ENCODE results near the gene ECT2L.

The ECT2L gene

DNA sequence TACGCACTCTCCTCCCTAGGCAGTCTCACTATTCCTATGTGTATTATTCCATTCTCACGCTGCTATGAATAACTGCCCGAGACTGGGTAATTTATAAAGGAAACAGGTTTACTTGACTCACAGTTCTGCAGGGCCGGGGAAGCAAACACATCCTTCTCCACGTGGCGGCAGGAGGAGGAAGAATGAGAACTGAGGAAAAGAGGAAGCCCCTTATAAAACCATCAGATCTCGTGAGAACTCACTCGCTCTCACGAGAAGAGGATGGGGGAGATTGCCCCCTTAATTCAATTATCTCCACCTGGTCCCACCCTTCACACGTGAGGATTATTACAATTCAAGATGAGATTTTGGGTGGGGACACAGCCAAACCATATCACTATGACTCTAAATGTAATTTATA lies 61.9 kb downstream of the ECT2L start:
- Mint-ChIP-seq H3K4me3 (no peak overlapping the region), H3K4me1 (peaks cover 5 to 7% of the 10 kb centered on the region in 2 donors), H3K27me3 (peaks cover 5 to 6% of the 10 kb centered on the region in 2 donors), H3K9me3 (peaks cover 2 to 4% of the 10 kb centered on the region in 2 donors), H3K36me3 (no peaks in the 10 kb centered on the region), H3K27ac (no peak overlapping the region)
- ATAC-seq (replicated peaks) (no peak), DNase-seq (no peak)

DNA sequence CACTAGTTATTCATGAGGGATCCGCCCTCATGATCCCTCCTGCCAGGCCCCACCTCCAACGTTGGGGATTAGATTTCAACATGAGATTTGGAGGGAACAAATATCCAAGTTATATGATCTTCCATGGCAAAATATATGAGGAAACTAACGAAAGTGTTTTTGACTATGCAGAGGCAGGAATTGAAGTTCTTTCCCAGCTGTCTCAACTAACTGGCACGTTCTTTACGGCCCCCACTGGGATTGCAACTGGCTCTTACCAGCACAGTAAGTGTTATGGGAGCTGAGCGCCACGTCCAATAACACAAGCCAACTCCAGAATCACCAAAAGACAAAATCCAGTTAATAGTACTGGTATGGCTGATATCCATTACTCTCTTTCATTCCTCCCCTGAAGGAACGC lies 66.6 kb downstream of the ECT2L start:
- H3K4me3 Mint-ChIP-seq: no peak overlapping the region
- H3K36me3 Mint-ChIP-seq: no peaks in the 10 kb centered on the region
- H3K27ac Mint-ChIP-seq: no peak overlapping the region
- H3K4me1 Mint-ChIP-seq: peaks cover 5 to 6% of the 10 kb centered on the region in 2 donors
- H3K27me3 Mint-ChIP-seq: peaks cover 0 to 4% of the 10 kb centered on the region in 2 donors
- no peak for DNase-seq
- H3K9me3 Mint-ChIP-seq: peaks cover 0 to 2% of the 10 kb centered on the region in 2 donors
- no peak for ATAC-seq (replicated peaks)

DNA sequence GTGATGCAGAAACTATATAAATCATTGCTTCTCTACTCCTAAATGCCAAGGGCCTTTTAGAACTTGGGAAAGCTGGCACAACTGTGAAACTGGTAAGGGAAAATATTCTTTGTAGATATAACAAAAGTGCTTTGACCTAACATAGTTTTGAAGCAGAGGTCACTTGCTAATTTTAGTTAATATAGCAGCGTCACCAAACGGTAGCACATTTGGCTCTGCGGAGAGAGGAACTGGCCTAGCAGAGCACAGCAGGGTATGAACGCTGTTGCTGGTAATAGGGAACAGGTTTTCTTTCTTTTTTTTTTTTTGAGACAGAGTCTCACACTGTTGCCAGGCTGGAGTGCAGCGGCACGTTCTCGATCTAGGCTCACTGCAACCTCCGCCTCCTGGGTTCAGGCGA lies 67.4 kb downstream of the ECT2L start:
- Mint-ChIP-seq H3K27ac (peak overlapping the region; percentile 51), H3K4me3 (no peak overlapping the region), H3K4me1 (peaks cover 5 to 8% of the 10 kb centered on the region in 2 donors), H3K9me3 (peaks cover 0 to 2% of the 10 kb centered on the region in 2 donors), H3K36me3 (no peaks in the 10 kb centered on the region), H3K27me3 (no peaks in the 10 kb centered on the region)
- DNase-seq (no peak), ATAC-seq (replicated peaks) (peak; percentile 31 to 63)

DNA sequence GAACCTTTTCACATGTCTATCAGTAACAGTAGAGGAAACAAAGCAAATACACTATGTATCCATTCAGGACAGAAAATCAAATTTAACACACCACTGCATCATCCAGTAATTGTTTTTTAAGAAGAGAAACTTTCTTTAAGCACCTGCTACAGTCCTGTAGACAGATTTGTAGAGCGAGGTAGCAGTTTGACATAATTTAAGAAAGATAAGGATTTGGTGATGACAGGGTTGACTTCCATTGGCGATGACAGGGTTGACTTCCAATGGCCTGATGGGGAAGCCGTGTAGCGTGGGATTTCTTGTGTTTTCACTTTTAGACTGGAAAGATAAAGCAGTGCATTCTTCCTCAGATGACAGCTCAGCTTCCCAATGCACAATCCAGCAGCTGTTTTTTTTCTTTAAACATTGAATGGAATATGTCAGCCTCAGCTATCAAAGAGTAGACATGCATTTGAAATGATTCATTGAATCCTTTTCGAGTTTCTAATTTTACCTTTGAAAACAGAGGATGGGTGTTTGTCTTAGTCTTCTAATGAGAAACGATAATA lies 68.5 kb downstream of the ECT2L start:
- Mint-ChIP-seq H3K4me1 (peaks cover 13 to 19% of the 10 kb centered on the region in 2 donors), H3K36me3 (no peaks in the 10 kb centered on the region), H3K4me3 (no peak overlapping the region), H3K27me3 (no peaks in the 10 kb centered on the region), H3K27ac (no peak overlapping the region), H3K9me3 (peaks cover 0 to 2% of the 10 kb centered on the region in 2 donors)
- DNase-seq (no peak), ATAC-seq (replicated peaks) (no peak)

DNA sequence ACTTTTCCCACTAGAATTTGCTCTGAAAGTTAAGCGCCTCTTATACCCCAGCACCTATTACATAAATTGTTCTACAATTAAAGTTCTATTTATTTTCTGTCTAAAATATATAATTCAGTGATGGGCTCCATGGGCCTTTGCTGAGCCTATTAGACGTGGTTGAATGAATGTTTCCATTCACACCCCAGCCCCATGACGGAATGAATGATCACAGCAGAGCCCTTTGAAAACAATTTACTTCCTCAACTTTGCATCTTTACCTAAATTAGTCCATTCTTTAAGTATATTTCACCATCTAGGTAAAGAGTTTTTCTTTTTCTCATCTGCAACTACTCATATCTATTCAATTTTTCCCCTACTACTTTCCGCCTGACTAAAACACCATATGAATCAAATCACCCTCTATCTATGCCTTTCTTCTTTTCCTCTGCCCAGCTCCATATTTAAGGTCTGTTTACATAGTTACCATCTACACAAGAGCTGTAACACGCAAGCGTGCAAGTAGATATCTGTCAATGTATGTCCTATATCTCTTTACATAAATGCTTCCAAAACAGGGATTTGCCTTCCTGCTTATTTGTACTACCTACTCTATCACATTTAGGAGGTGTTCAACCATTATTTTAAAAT lies 69.7 kb downstream of the ECT2L start:
- no peak for DNase-seq
- H3K36me3 Mint-ChIP-seq: no peaks in the 10 kb centered on the region
- H3K4me1 Mint-ChIP-seq: peaks cover 16 to 31% of the 10 kb centered on the region in 2 donors
- no peak overlapping the region for H3K4me3 Mint-ChIP-seq
- ATAC-seq (replicated peaks): peak; percentile 57 to 68
- H3K9me3 Mint-ChIP-seq: peaks cover 0 to 2% of the 10 kb centered on the region in 2 donors
- no peaks in the 10 kb centered on the region for H3K27me3 Mint-ChIP-seq
- peak overlapping the region; percentile 45 for H3K27ac Mint-ChIP-seq

DNA sequence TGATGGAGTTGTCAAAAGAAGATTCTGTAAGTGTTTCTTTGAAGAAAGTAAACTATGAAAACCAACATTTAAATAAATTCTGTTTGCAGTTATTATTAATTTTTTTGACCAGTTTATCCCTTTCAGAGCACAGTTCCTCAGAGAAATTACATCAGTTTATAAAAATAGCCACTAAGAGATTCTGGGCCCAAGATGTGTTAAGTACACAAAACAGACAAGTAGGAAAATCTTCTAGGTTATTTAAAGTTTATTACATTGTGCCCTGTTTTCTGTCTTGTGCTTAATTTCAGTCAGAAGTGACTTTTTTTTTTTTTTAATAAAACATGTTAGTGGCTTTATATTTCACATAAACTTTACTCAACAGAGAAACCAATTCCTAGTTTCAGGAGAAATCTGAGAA lies 72.3 kb downstream of the ECT2L start:
- Mint-ChIP-seq H3K9me3 (no peaks in the 10 kb centered on the region), H3K36me3 (no peaks in the 10 kb centered on the region), H3K4me3 (no peak overlapping the region), H3K4me1 (peaks cover 16 to 33% of the 10 kb centered on the region in 2 donors), H3K27ac (no peak overlapping the region), H3K27me3 (no peaks in the 10 kb centered on the region)
- no peak for ATAC-seq (replicated peaks)
- DNase-seq: no peak

DNA sequence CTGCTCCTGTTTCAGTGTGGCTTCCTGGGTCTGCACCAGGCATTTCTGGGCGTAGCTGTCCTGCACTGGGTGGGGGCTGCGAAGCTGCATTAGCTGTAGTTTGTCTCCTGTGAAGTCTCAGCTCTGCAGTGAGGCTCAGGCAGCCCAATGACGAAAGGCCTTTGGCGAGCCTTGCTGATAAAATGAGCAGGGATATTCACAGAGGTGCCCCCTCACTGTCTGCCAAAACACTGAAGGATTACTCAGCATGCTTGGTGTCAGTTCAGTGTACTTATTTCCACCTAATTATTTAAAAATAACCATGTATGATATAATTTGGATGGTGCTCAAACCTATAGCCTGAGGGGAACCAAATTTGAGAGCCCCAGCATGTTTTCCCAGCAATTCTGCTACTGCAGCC lies 73.5 kb downstream of the ECT2L start:
- Mint-ChIP-seq H3K27ac (no peak overlapping the region), H3K36me3 (no peaks in the 10 kb centered on the region), H3K4me3 (no peak overlapping the region), H3K27me3 (no peaks in the 10 kb centered on the region), H3K9me3 (no peaks in the 10 kb centered on the region), H3K4me1 (peaks cover 16 to 33% of the 10 kb centered on the region in 2 donors)
- DNase-seq (no peak), ATAC-seq (replicated peaks) (no peak)

DNA sequence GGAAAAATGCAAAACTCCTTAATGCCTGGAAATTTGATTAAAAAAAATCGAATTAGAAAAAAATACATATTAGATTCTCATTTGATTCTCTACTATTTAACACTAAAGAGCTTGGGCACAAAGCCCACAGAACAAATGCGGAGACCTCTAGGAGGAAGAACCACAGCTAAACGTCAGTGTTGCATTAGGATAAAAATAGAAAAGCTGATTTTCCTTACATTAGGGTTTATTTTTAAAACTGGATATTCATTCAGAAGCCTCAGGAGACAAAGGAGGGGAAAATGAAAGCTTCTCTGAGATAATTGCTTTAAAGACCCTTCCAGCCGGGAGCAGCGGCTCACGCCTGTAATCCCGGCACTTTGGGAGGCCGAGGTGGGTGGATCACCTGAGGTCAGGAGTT lies 77.3 kb downstream of the ECT2L start:
- H3K9me3 Mint-ChIP-seq: no peaks in the 10 kb centered on the region
- H3K27ac Mint-ChIP-seq: no peak overlapping the region
- no peaks in the 10 kb centered on the region for H3K27me3 Mint-ChIP-seq
- H3K36me3 Mint-ChIP-seq: no peaks in the 10 kb centered on the region
- no peak overlapping the region for H3K4me3 Mint-ChIP-seq
- H3K4me1 Mint-ChIP-seq: peaks cover 12 to 31% of the 10 kb centered on the region in 2 donors
- ATAC-seq (replicated peaks) (no peak), DNase-seq (no peak)

DNA sequence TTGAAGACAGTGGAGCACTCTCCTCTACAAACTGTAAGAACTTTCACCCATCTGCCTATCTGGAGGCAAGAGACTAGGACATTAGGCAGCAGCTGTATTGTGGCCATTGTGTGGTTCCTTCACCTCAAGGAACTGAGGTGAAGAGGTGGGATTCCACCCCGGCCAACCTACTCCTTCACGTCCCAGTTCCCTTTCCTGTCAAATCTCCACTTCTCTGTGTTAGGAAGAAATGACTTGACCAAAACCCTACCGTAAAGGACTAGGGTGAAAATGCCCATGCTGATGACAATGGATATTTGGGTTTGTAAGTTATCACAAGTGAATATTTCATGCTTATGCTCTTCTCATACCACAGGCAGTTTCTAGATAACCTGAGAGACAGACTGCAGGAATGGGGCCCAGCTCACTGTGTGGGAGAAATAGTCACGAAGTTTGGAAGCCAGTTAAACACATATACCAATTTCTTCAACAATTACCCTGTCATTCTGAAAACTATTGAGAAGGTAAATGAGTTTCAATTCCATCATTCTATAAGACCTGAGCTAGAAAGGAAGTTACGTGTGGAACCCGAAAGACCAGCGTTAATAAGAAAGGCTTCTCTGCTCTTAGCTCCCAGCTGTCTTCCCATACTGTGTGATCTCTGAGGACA lies 86.6 kb downstream of the ECT2L start:
- H3K4me1 Mint-ChIP-seq: peaks cover 10 to 16% of the 10 kb centered on the region in 2 donors
- no peaks in the 10 kb centered on the region for H3K27me3 Mint-ChIP-seq
- H3K36me3 Mint-ChIP-seq: peaks cover 3 to 4% of the 10 kb centered on the region in 2 donors
- H3K4me3 Mint-ChIP-seq: no peak overlapping the region
- ATAC-seq (replicated peaks) (peak; percentile 78 to 79), DNase-seq (peak; percentile 39)
- peak overlapping the region; percentile 42 for H3K27ac Mint-ChIP-seq
- H3K9me3 Mint-ChIP-seq: peaks cover 0 to 1% of the 10 kb centered on the region in 2 donors

DNA sequence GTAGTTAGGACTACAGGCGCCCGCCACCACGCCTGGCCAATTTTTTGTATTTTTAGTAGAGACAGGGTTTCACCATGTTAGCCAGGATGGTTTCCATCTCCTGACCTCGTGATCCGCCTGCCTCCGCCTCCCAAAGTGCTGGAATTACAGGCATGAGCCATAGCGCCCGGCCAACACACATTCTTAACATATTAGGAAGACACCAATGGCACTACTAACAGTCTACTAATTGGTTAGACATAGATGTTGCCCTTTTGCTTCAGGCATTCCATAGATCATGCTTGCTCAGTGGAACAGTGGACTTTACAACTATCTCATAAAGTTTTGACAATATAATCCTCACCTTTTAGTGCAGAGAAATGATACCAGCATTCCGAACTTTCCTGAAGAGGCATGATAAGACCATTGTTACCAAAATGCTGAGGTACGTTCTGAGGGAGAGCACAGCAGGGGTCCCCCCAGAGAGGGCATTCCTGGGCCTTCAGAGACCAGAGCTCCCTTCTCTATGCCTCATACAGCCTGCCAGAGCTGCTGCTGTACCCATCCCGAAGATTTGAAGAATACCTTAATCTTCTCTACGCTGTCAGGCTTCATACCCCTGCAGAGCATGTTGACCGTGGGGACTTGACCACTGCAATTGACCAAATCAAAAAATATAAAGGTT lies 89.4 kb downstream of the ECT2L start:
- DNase-seq (no peak), ATAC-seq (replicated peaks) (no peak)
- Mint-ChIP-seq H3K4me3 (no peak overlapping the region), H3K9me3 (peaks cover 0 to 3% of the 10 kb centered on the region in 2 donors), H3K27me3 (no peaks in the 10 kb centered on the region), H3K4me1 (peaks cover 10 to 16% of the 10 kb centered on the region in 2 donors), H3K27ac (no peak overlapping the region), H3K36me3 (peaks cover 3 to 4% of the 10 kb centered on the region in 2 donors)

DNA sequence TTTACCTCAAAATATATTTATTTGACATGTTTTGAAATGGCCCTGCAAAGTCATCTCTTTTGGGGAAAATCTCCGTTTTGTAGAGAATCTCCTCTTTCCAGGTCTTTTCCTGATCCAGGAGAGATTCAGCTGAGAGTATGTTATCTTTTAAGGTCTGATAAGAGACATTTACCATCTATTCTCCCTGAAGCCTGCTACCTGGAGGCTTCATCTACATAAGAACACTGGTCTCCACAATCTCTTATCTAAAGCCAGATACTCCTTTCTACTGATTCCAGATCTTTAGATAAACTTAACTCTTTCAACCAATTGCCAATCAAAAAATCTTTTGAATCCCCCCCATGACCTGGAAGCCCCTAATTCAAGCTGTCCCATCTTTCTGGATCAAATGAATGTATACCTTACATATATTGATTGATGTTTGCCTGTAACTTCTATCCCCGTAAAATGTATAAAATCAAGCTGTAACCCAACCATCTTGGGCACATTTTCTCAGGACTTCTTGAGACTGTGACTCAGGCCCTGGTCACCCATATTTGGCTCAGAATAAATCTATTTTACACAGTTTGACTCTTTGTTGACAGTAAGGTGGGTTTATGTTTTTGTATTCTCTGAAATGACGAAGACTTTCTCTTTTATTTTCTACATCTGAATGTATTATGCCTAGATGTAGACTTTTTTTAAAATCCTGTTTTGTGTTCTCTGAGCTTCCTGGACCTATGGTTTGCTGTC lies 95.5 kb downstream of the ECT2L start:
- no peak for ATAC-seq (replicated peaks)

DNA sequence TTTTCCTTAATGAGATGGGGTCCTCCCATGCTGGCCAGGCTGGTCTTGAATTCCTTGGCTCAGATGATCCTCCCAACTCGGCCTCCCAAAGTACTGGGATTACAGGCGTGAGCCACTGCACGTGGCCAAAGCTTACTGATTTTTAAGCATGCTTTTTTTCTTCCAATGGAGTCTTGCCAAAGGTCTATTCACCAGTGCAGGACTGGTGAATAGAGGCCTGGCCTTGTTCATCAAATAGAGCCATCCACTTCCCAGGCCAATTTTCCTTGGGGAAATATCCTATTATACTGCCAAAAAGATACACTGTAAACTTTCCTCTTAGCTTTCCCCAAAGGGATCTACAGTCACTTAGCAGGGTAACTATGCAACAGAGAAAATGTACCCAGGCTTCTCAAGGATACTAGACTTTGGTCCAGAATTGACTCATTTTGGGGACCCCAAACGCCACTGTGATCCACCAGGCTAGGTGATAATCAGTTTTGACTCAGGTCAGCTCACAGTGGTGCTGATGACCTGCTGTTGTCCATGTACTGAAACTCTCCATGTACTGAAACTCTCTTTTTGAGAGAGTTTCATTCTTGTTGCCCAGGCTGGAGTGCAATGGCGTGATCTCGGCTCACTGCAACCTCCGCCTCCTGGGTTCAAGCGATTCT lies 100.3 kb downstream of the ECT2L start:
- H3K27ac Mint-ChIP-seq: no peak overlapping the region
- peaks cover 0 to 2% of the 10 kb centered on the region in 2 donors for H3K9me3 Mint-ChIP-seq

More for the DNA sequence above, 95.5 kb downstream of the ECT2L start:
- Mint-ChIP-seq H3K27me3 (no peaks in the 10 kb centered on the region), H3K27ac (peak overlapping the region; percentile 62), H3K4me1 (peaks cover 0 to 19% of the 10 kb centered on the region in 2 donors), H3K36me3 (peaks cover 4 to 27% of the 10 kb centered on the region in 2 donors), H3K4me3 (no peak overlapping the region), H3K9me3 (peaks cover 0 to 3% of the 10 kb centered on the region in 2 donors)
- no peak for DNase-seq

DNA sequence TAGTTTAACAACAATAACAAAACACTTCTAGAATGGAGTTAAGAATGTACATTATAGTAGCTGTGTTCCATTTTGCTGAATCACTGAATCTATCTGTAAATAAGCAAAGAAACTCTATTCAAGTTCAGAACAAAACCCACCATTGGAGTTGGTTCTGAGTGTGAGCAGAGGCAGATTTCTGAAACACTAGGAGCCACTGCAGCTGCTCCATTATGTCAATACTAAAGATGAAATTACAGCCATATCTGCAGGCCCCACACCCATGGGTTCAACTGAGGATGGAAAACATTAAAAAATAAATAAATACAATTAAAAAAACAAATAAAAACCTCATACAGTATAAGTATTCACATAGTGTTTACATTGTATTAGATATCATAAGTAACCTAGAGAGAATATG lies 101.1 kb downstream of the ECT2L start:
- H3K36me3 Mint-ChIP-seq: peaks cover 33 to 58% of the 10 kb centered on the region in 2 donors
- no peak for ATAC-seq (replicated peaks)
- no peak overlapping the region for H3K27ac Mint-ChIP-seq
- H3K27me3 Mint-ChIP-seq: no peaks in the 10 kb centered on the region
- no peak for DNase-seq
- H3K4me3 Mint-ChIP-seq: no peak overlapping the region
- H3K4me1 Mint-ChIP-seq: peaks cover 6 to 23% of the 10 kb centered on the region in 2 donors
- peaks cover 0 to 2% of the 10 kb centered on the region in 2 donors for H3K9me3 Mint-ChIP-seq

More for the DNA sequence above, 100.3 kb downstream of the ECT2L start:
- Mint-ChIP-seq H3K27me3 (no peaks in the 10 kb centered on the region), H3K4me3 (no peak overlapping the region), H3K36me3 (peaks cover 28 to 62% of the 10 kb centered on the region in 2 donors), H3K4me1 (peaks cover 6 to 23% of the 10 kb centered on the region in 2 donors)
- DNase-seq (no peak), ATAC-seq (replicated peaks) (no peak)

Measured in stimulated activated naive B cell treated with anti-CD40 and anti-IgM and Interleukin-4, amounts not matched to agents 10 μg/mL and 1 μg/mL and 100 μg/mL, for 72 hours (primary cell).